Stimulated activated CD4-positive, alpha-beta T cell treated with anti-CD3 and anti-CD28 coated beads, Interleukin-15, amount 100 ng/mL, for 48 hours (primary cell): ENCODE measurements around the gene EIF4A3.

Source experiments
- DNase-seq, 2 donors: peaks; one replicate each; pipeline ENCODE4 v3.0.0-alpha.2; 2020; ENCODE audit warnings: low read depth in 2 of 2

EIF4A3 gene

GRCh38 chr17:80137131-80137530 lies 9.8 kb downstream of the EIF4A3 start:
- DNase-seq: no peak

GRCh38 chr17:80133626-80133970 lies 13.3 kb downstream of the EIF4A3 start:
- no peak for DNase-seq

- no peak for DNase-seq
Measured at GRCh38 chr17:80132906-80133625, 13.9 kb downstream of the EIF4A3 start.

GRCh38 chr17:80130992-80131391 lies 15.9 kb downstream of the EIF4A3 start:
- no peak for DNase-seq

- no peak for DNase-seq
Measured at GRCh38 chr17:80129006-80129565, 17.8 kb downstream of the EIF4A3 start.

- DNase-seq: no peak
Measured at GRCh38 chr17:80126449-80126715, 20.5 kb downstream of the EIF4A3 start.

GRCh38 chr17:80125656-80126448 lies 21.1 kb downstream of the EIF4A3 start:
- no peak for DNase-seq

- DNase-seq: no peak
Measured at GRCh38 chr17:80124351-80124981, 22.5 kb downstream of the EIF4A3 start.

GRCh38 chr17:80123791-80124190 lies 23.1 kb downstream of the EIF4A3 start:
- no peak for DNase-seq

- no peak for DNase-seq
Measured at GRCh38 chr17:80122926-80123505, 23.9 kb downstream of the EIF4A3 start.

GRCh38 chr17:80122026-80122575 lies 24.8 kb downstream of the EIF4A3 start:
- no peak for DNase-seq

GRCh38 chr17:80119839-80120238 lies 27.1 kb downstream of the EIF4A3 start:
- DNase-seq: no peak

GRCh38 chr17:80119271-80119791 lies 27.6 kb downstream of the EIF4A3 start:
- no peak for DNase-seq

GRCh38 chr17:80118601-80119270 lies 28.2 kb downstream of the EIF4A3 start:
- no peak for DNase-seq

GRCh38 chr17:80117491-80118401 lies 29.2 kb downstream of the EIF4A3 start:
- no peak for DNase-seq

- DNase-seq: no peak
Measured at GRCh38 chr17:80116921-80117380, 30.0 kb downstream of the EIF4A3 start.

- no peak for DNase-seq
Measured at GRCh38 chr17:80116276-80116920, 30.5 kb downstream of the EIF4A3 start.

GRCh38 chr17:80115159-80115558 lies 31.8 kb downstream of the EIF4A3 start:
- DNase-seq: no peak

- no peak for DNase-seq
Measured at GRCh38 chr17:80114758-80115157, 32.2 kb downstream of the EIF4A3 start.
